Measurements from ENCODE around the gene DEFB116.
"Not testable (repeated sequence)": the region's sequence is repeated elsewhere in the genome, so short reads cannot be mapped to it uniquely, and the experiment has no call there.

Gene DEFB116

GRCh38 chr20:31308535-31309162 is at the start of gene DEFB116:
DEFB116 (minus strand) TSS chr20:31308585; CDS start chr20:31308585, 0 bp downstream.
- no peak for DNase-seq (ENCODE audit: low spot score)

GRCh38 chr20:31355981-31356380 is 47.6 kb upstream of the DEFB116 start:
- DNase-seq (ENCODE audit: low spot score), result no peak

GRCh38 chr20:31341470-31341869 is 33.1 kb upstream of the DEFB116 start:
- DNase-seq (ENCODE audit: low spot score), result no peak

GRCh38 chr20:31330893-31331292 is 22.5 kb upstream of the DEFB116 start:
- DNase-seq (ENCODE audit: low spot score), result no peak

- no peak for DNase-seq (ENCODE audit: low spot score)
Measured at GRCh38 chr20:31322504-31322903, 14.1 kb upstream of the DEFB116 start.

GRCh38 chr20:31284964-31285363 is 23.4 kb downstream of the DEFB116 start:
- DNase-seq (ENCODE audit: low spot score), result not testable (repeated sequence)

- DNase-seq (ENCODE audit: low spot score), result no peak
Measured at GRCh38 chr20:31278178-31278577, 30.2 kb downstream of the DEFB116 start.

GRCh38 chr20:31274441-31274840 is 33.9 kb downstream of the DEFB116 start:
- DNase-seq (ENCODE audit: low spot score), result no peak

- DNase-seq (ENCODE audit: low spot score), result no peak
Measured at GRCh38 chr20:31260326-31260932, 48.0 kb downstream of the DEFB116 start.

- no peak for DNase-seq (ENCODE audit: low spot score)
Measured at GRCh38 chr20:31257364-31257763, 51.0 kb downstream of the DEFB116 start, which contains the start of gene DEFB115. DEFB115 (plus strand) TSS chr20:31257664; CDS start chr20:31257664, 0 bp downstream.

- no peak for DNase-seq (ENCODE audit: low spot score)
Measured at GRCh38 chr20:31256959-31257358, 51.4 kb downstream of the DEFB116 start.
